HG02642 (cell line): ENCODE results near the gene DRD3.

Source experiments
- ATAC-seq: cut with Tn5 transposase; IDR thresholded peaks from one replicate; pipeline ENCODE4 v1.9.1; 2021; ENCODE audit warnings: mild to moderate bottlenecking; ENCODE audit not compliant: unreplicated experiment, poor library complexity

The DRD3 gene

DNA sequence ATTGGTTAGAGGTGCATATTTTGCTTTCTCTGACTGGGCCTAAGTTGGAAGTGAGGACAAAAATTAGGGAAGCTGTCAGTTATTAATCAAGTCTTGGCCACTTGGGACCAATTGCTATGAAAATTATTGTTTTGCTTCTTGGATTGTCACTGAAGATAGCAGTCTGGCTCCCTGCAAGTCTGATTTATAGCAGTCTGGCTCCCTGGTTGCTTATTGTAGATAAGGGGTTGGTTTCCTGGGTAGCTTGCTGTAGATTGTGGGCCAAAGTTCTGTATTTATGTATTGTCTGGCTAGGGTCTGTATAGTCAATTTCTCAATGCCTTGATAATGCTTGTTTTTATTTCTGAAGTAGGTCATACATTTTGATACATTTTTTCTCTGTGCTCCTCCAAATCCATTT is 13.3 kb upstream of the DRD3 start:
- ATAC-seq: no peak

DNA sequence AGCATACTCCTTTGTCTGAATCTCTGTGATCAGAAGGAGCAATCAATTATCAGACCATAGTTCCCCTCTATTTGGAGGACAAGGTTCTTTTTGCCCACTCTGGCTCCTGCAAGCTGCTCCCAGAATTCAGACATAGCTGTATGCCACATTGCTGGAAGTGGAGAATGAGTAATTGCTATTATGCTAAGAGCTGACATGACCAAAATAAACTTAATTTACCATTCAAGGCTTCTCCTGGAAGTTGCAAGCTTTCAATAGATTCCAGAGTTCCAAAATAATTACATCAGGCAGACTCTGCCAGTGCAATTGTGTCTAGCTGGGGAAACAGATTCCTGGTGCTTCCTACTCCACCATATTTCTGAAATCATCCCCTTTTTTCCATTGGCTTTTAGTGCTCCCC is 7.6 kb upstream of the DRD3 start:
- ATAC-seq: no peak

DNA sequence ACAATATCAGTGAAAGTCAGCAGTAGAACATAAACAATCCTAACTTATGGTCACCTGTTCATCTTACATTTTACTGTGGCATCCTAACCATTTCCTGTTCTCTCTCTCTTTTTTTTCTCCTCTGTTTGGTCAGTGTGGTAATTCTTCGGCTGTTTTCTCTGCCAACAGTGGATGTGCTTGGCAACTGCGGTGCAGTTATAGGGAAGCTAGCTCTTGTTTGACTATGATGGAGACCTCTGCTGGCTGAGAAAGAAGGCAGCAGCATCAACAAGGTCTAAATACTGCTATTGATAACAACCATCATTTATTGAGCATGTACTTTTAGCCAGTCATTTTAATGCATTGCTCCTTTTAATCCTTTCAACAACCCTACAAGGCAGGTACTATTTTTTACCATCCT is 723 bp upstream of the DRD3 start:
- no peak for ATAC-seq

DNA sequence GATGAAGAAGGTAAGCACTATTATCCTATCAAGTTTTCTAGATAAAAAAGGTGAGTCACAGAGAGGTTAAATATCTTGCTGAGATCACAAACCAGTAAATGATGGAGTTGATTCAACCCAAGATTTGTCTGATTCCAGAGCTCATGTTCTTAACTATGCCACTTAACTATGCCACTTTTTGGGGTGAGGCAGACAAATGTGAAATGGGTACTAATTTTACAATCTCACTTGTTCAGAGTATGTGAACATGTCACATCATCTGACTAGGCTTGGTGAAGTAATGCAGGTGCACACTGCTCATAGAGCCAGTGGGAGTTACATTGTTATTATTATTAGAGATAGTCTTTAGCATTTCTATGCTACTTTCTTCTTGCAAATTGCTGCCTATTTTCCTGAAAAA is 2.0 kb downstream of the DRD3 start:
- ATAC-seq: no peak

DNA sequence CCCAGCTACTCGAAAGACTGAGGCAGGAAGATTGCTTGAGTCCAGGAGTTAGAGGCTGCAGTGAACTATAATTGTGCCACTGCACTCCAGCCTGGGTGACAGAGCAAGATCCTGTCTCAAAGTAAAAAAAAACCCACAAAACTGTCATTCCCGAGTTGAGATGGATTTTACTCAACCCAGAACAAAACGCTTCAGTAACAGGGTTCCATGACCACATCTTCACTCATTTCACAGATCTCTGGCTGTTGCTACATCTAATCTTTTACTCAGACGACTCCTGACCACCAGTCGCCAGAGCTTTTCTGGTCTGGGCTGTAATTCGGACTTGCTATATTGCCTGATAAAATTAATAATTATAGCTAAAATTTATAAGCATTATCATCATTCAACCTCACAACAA is 2.4 kb downstream of the DRD3 start:
- ATAC-seq: no peak

DNA sequence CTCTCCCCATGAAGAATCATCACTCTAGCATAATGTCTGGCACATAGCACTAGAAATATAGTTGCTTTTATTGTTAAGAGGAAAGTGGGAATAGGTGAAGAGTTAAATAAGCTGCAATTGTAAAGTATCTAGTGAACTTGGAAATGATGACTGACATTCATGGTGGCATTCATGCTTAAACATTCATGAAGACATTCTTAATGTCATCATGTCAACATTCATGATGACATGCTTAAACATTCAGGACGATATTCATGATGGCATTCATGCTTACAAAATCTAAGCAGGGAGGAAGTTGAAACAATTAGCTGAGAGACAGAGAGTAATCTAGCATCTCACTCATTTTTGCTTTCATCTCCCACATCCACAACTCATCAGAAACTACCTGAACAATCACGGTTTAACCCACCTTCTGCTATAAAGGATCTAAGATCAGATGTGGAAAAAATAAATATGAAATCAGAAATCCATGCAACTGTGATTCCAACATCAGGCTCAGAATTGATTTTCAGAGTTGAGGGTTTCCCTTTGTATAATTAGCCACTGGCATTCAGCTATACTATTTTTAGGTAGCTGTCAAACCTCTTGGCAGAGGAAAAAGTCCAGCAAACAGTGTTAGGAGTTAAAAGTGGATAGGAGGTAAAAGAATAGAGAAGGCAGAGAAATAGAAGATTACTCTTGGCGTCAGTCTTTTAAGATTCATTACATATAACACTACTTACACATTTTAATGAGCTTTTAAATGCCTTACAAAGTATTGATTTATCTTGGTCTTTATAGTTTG is 3.5 kb downstream of the DRD3 start:
- ATAC-seq: no peak

DNA sequence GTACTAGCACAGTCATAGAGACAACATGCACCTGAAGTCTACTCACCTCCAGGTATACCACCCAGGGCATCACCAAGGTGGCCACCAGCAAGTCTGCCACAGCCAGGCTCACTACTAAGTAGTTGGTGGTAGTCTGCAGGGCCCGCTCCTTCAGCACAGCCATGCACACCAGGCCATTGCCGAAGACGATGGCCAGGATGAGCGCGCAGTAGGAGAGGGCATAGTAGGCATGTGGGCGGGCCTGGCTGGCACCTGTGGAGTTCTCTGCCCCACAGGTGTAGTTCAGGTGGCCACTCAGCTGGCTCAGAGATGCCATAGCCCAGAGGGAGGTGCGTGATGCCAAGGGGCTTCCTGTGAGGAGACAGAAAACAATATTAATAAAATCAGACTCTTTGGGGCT is 7.2 kb downstream of the DRD3 start:
- no peak for ATAC-seq

DNA sequence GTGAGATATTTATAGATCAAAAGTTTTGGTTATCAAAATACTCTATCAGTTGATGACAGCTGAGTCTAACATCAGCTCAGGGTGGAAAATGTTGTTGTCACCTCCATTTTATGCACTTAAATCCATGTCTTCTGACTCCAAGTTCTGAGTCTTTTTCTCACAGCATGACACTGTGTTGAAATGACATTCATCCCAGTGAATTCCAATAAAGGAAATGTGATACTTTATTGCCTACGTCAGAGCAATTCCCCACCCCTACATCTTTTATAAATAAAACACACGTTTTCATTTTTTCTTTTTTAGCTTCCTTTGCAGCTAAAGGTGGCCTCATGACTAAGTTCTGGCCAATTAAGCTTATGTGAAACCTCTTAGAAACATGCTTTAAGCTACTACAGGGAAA is 10.7 kb downstream of the DRD3 start:
- ATAC-seq: no peak

DNA sequence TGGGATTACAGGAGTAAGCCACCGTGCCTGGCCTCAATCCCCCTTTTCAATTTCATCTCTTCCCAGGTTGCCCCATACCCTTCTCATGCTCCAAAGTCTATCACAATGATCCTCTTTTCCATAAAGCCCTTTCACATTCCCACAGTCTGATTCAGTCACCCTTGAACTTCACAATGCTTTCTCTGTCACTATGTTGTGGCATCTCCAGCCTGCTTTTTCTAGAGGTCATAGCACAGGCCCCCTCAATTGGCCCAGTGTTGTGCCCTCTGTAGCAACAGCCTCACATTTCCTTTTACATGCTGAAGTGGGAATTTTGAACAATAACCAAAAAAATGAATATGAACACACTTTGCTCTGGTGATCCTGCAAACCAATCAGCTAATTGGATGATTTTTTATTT is 21.5 kb downstream of the DRD3 start:
- no peak for ATAC-seq

DNA sequence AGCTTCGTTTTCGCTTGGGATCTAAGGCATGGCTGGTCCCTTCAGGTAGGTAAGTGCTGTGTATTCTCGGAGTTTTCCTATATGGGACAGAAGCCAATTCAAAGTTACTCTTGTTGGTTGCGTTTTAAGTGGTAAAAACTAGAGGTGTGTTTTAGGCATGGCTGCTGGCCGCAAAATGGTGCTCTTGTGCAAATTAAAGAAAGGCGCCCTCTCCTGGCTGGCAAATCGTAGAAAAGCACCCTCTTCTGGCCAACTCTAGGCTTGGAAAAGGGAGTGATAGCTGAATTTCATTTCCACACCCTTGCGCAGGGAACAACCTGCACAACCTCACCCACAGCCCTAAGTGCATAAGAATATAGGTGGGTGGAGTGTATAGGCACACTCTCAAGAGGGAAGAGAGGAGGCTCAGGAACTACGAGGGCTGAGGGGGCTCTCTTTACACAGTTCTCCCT is 23.5 kb downstream of the DRD3 start:
- ATAC-seq: no peak

DNA sequence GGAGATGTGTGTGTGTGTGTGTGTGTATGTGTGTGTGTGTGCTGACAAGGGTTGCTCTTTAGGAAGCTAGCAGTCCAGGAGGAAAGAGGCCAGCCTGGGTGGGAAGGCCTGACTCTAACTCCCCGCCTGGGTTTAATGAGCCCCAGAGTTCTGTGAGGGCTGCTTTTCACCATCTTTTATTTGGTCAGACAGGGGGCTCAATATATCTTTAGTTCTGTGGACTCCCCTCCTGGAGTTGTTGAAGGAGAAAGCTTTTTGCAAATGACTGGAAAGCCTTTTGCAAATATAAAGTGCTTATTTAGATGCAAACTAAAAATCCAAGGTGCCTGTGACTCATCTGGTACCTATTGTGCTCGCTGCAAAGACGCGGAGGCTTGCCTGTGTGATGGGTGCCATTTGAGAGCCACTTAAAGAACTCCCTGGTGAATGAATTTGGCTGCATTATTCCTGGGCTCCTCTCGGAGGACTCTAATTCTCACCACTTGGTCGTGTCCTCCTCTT is 24.5 kb downstream of the DRD3 start:
- ATAC-seq: no peak

DNA sequence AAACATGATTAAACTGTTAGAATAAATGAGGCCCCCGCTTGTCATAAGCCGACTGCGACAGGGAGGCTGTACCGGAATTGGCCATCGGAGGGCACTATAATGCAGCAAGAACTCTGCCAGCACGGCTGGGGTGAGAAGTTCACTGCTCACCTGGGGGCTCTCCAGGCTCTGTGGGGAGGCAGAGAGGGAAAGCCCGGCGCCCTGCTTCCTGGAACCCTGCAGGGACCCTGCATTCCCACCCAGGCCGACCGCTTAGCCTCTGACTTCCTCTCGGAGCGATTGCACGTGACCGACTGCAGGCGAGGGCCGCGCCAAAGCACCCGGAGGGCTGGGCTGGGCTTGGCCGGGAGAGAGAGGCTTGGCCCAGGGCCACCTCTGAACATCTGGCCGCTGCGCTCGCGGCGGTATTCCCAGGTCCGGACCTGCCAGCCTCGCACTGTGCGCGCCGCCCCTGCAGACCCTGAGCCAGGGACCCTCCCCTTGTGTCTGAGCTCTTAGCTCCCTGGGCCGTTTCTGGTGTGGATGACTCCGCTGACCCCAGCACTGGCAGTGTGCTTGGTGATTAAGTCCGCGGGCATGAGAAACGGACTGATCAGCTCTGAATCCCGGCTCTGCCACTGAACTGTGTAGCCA is 26.2 kb downstream of the DRD3 start:
- ATAC-seq: peak; percentile 92

DNA sequence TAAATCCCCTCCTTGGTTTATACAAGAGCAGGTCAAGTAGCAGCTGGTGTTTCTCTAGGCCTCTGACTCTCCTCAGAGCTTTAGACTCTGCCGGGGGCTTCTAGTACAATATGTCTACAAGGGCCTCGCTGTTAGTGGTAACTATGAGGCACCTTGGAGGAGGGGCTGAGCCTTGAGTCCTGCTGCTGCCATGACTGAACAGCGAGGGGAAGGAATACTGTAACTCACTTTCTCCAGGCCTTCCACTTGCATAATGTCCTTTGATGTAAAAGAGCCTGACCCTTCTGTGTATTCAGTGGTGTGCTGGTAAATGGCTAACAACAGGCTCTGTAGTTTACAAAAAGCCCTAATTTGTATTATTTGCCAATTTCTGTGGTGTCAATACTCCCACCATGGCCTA is 27.8 kb downstream of the DRD3 start:
- ATAC-seq: no peak

DNA sequence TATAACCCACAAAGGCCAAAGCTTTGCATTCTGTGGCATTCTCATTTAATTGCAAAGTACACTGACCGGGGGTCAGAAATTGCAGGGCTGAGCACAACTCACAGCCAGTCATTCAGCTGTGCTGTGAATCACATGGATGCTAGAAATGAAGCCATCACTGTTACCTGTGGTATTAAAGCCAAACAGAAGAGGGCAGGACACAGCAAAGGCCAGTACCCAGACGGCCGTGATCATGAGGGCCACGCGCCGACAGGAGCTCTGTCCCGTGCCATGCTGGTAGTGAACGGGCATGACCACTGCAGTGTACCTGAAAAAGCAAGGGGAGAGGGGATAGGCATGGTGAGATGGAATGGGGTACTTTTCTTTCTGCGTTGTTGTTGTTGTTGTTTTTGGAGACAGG is 31.6 kb downstream of the DRD3 start:
- no peak for ATAC-seq

DNA sequence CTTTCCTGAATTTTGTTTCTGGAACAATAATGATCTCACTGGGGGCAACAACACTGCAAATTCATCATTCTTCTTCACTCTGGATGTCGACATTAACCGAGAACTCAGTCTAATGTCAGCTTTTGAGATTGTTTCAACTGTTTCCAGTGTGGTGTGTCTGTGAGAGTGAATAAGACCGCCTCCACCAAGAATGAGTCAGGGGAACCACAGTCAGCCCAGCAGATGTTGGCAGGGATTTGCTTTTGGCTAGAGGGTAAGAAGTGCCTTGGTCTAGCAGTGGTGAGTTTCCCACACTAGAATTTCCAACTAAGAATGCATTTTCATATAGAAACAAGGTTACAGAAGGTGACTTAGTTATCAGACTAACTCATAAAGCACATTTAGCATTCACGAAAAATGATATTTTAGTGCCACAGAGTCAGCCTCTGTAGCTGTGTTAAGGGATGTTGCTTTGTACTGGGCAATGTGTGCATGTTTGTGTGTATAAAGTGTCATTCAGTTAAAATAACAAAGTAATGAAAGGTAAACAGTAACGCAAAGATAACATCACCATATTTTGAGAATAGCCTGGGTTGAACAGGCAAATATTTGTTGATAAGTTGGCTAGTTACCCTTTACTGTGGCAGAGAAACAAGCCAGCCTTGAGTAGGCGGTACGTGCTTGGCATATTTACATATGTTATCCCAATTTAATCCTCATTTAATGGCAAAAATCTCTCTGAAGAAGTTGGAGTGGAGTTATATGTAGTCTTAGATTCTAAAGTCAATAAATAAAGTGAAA is 33.8 kb downstream of the DRD3 start:
- no peak for ATAC-seq

DNA sequence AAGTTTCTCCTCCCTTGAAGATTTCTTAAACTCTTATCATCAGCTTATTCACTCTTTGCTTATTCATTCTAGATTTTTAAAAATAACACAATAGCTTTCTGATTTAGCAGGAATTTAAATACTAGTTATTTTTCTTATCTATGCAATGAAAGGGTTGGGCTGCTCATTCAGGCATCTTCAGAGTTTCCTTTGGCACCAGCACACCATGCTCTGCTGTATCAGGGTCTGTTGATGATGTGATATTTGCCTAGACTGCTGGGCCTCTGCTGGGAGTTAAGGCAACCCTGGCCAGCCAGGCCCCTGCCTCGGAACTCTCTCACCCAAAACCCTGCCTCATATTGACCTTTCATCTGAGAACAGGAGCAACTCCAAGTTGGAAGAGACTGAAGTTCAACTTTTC is 35.0 kb downstream of the DRD3 start:
- ATAC-seq: no peak

DNA sequence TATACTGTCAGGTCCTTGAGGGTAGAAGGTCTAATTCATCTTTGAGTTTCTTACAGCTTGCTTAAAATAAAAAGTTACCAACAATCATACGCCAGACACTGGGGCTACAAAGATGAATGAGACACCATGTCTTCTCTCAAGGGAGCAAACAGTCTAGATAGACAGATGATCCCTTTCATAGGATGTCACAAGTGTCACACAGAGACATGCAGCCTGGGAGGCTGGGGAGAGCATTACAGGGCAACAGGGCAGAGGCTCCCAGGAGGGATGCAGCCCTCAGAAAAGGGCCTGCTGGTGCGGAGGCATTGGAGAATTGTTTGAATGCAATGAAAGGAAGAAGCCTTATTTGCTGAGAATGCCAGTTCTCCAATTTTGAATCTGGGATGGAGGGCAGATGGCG is 39.0 kb downstream of the DRD3 start:
- ATAC-seq: no peak

DNA sequence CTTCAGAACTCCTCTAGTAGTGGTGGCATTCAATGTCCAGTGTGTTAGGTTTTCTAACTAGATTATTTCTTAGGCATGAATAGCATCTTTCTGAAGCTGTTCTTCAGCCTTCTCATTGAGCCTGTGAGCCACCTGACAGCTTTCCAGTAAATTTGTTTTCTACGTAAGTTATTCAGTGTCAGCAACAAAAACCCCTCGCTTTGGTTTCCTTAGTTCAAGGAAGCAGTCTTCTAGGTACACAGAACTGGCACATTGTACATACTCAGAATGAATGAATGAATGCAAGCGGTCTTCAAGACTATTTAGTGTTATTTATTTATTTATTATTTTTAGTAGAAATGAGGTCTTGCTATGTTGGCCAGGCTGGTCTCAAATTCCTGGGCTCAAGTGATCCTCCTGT is 44.9 kb downstream of the DRD3 start:
- no peak for ATAC-seq

DNA sequence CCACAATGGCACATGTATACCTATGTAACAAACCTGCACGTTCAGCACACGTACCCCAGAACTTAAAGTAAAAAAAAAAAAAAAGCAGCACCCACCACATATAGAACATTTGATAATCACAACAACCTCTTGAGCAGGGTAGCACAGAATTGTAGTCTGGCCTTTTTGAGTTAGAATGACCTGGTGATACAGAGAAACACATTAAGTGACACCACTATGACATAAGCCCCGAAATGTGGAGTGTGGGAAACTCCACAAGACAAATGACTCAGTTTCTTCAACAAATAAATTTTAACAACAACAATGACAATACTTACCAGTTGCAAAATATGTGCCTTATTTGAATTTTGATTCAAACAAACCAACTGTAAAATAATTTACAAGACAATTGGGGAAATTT is 46.4 kb downstream of the DRD3 start:
- ATAC-seq: no peak

DNA sequence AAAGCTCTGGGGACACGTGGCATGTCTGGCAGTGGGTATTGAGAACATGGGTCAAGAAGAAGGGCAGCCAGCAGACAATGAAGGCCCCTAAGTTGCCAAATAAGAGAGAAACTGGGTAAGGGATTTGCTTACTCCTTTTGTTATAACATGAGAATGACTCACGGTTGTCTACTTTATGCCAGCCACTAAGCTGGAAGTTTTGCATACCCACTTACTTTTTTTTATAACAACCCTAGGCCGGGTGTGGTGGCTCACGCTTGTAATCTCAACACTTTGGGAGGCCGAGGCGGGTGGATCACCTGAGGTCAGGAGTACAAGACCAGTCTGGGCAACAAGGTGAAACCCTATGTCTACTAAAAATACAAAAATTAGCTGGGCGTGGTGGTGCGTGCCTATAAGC is 50.0 kb downstream of the DRD3 start:
- no peak for ATAC-seq

DNA sequence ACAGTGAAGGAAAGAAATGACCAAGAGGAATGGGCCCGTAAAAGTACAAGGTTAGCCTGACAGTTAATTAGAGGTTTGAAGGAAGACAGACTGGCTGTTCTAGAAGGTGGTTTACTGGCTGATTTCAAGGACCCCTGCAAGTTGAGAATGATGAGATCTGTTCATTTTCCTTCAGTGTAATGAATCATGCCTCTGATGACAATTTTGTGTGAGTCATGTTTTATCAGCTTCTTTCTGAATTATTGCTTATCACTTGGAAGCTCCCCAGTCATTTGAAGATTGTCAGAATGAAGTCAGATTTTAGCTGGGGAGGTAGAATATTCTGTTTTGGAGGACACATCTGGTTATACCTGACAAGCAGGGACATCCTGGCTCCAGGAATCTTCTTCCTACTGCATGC is 50.6 kb downstream of the DRD3 start:
- ATAC-seq: no peak
